B cell (primary cell): ENCODE measurements around the gene DDIT4. TPM values are rescaled to one million over a fixed set of nuclear protein-coding genes. Genes with fewer than 3 reads are reported as not detected.

Source experiments
- ATAC-seq: fragments of 200-7000 bp; cut with Tn5 transposase; one replicate; pipeline ENCODE4 v1.10.0; 2021; ENCODE audit warnings: low read depth, mild to moderate bottlenecking, moderate number of reproducible peaks, moderate library complexity
- CTCF ChIA-PET: fragments of 350-600 bp; sonication (Branson Sonifier 250); formaldehyde crosslinking; loops from one replicate; lab custom pipeline; 2021; ENCODE audit warnings: antibody characterized with exemption, inconsistent platforms; lab: Charles Lee
- POLR2A ChIA-PET: fragments of 350-600 bp; sonication (Branson Sonifier 250); formaldehyde crosslinking; loops from one replicate; lab custom pipeline; 2021; ENCODE audit warnings: antibody characterized with exemption; lab: Charles Lee
- DNase-seq: peaks from one replicate; pipeline ENCODE4 v3.0.0; 2013
- H2AFZ ChIP-seq: 2 replicates; pipeline ENCODE4 v1.6.1; 2012; ENCODE audit warnings: mild to moderate bottlenecking, low read depth, low read length; ENCODE audit not compliant: insufficient read depth, poor library complexity, severe bottlenecking
- H3K27ac ChIP-seq, 2 donors: 1 replicate in 1 of 2; 2 replicates in 1 of 2; pipeline ENCODE4 v1.5.1; 2012 to 2013; ENCODE audit warnings: low read length in 2 of 2, mild to moderate bottlenecking in 2 of 2, moderate library complexity in 1 of 2
- H3K27me3 ChIP-seq, 4 experiments: fragments of 200-600 bp in 1 of 4; sonication (generic) in 1 of 4; replicated peaks in 1 of 4; 1 replicate in 2 of 4; 2 replicates in 2 of 4; pipeline versions ENCODE4 v1.6.1 to v1.7.0; 2013 to 2016; ENCODE audit warnings: low read length in 3 of 4, mild to moderate bottlenecking in 2 of 4, mixed read lengths in 1 of 4, moderate library complexity in 1 of 4; ENCODE audit not compliant: insufficient read depth in 4 of 4, control insufficient read depth in 3 of 4; ENCODE audit errors: control extremely low read depth in 1 of 4
- H3K36me3 ChIP-seq, 2 experiments: replicated peaks in 1 of 2; 1 replicate in 1 of 2; 2 replicates in 1 of 2; pipeline versions ENCODE4 v1.6.1 to v1.7.1; 2013; ENCODE audit warnings: low read length in 1 of 2; ENCODE audit not compliant: insufficient read depth in 2 of 2, control insufficient read depth in 1 of 2; ENCODE audit errors: control extremely low read depth in 1 of 2, extremely low read depth in 1 of 2
- H3K4me1 ChIP-seq, 2 donors: fragments of 200-600 bp in 1 of 2; sonication (generic) in 1 of 2; 1 replicate in 1 of 2; 2 replicates in 1 of 2; pipeline versions ENCODE4 v1.5.1 to v1.6.1; 2013 to 2017; ENCODE audit warnings: low read length in 2 of 2; ENCODE audit not compliant: control insufficient read depth in 2 of 2, insufficient read depth in 2 of 2
- H3K4me2 ChIP-seq: replicated peaks from 2 replicates; pipeline ENCODE3; 2012; ENCODE audit warnings: mild to moderate bottlenecking, low read depth, low read length; ENCODE audit not compliant: poor library complexity, severe bottlenecking
- H3K4me3 ChIP-seq, 5 experiments: fragments of 200-600 bp in 1 of 5; sonication (generic) in 1 of 5; 1 replicate in 3 of 5; 2 replicates in 2 of 5; pipeline versions ENCODE4 v1.5.1 to v1.7.0; 2011 to 2016; ENCODE audit warnings: low read length in 4 of 5, mild to moderate bottlenecking in 4 of 5, low read depth in 2 of 5, control low read depth in 1 of 5, moderate library complexity in 1 of 5; ENCODE audit not compliant: insufficient read depth in 1 of 5; ENCODE audit errors: control extremely low read depth in 1 of 5, extremely low read depth in 1 of 5
- H3K79me2 ChIP-seq: fragments of 200-600 bp; sonication (generic); one replicate; pipeline ENCODE4 v1.6.0; 2016; ENCODE audit warnings: low read length; ENCODE audit not compliant: control insufficient read depth, insufficient read depth
- H3K9ac ChIP-seq: fragments of 200-600 bp; sonication (generic); 2 replicates; pipeline ENCODE4 v1.6.1; 2017; ENCODE audit warnings: mild to moderate bottlenecking, low read length, moderate library complexity
- H3K9me3 ChIP-seq, 3 donors: one replicate each; pipeline versions ENCODE4 v1.6.1 to v1.7.1; 2013; ENCODE audit warnings: low read length in 2 of 3; ENCODE audit not compliant: control insufficient read depth in 2 of 3, insufficient read depth in 1 of 3; ENCODE audit errors: control extremely low read depth in 1 of 3
- H4K20me1 ChIP-seq: 2 replicates; pipeline ENCODE4 v1.6.0; 2012; ENCODE audit warnings: mild to moderate bottlenecking, low read length; ENCODE audit not compliant: insufficient read depth, control insufficient read depth, poor library complexity, severe bottlenecking
- H3K27ac Mint-ChIP-seq: one replicate; pipeline ENCODE4 v1.8.0; 2021; ENCODE audit warnings: mixed read lengths
- H3K27me3 Mint-ChIP-seq: one replicate; pipeline ENCODE4 v1.8.0; 2021; ENCODE audit warnings: mixed read lengths
- H3K4me1 Mint-ChIP-seq: one replicate; pipeline ENCODE4 v1.8.0; 2021; ENCODE audit warnings: mixed read lengths
- H3K4me3 Mint-ChIP-seq: one replicate; pipeline ENCODE4 v1.8.0; 2021; ENCODE audit warnings: mixed read lengths
- H3K9me3 Mint-ChIP-seq: one replicate; pipeline ENCODE4 v1.8.0; 2022; ENCODE audit warnings: mixed read lengths; ENCODE audit not compliant: insufficient read depth
- EZH2 ChIP-seq: IDR thresholded peaks from 2 replicates; pipeline ENCODE4 v1.6.1; 2012; ENCODE audit warnings: borderline replicate concordance, low read depth, mild to moderate bottlenecking, moderate library complexity, low read length; ENCODE audit not compliant: insufficient read depth, poor library complexity, severe bottlenecking
- WGBS: methylation state at CpG from one replicate; pipeline ENCODE4 v1.1.5; 2013; ENCODE audit warnings: missing lambda C conversion rate; ENCODE audit not compliant: insufficient coverage; 5-methylcytosine and 5-hydroxymethylcytosine counted together
- intact Hi-C: fragments of 100-400 bp; cut with micrococcal nuclease; formaldehyde crosslinking; loops from one replicate; pipeline ENCODE4 v1.10.0; 2022
- polyA plus RNA-seq: library from polyadenylated mRNA; depleted of rRNA; stranded (reverse); fragments of >200 nt; gene quantifications from 2 replicates; pipeline ENCODE4 v1.2.3, GENCODE V29; 2012
- total RNA-seq, 2 donors: library from RNA; stranded (reverse); fragments of 120-200 nt in 1 of 2; gene quantifications; 1 replicate in 1 of 2; 2 replicates in 1 of 2; pipeline versions ENCODE4 v1.2.3 to v1.2.4, GENCODE V29; 2013 to 2022
- TF ChIP-seq, protein P1 (sequence below): fragments of 200-600 bp; IDR thresholded peaks from one replicate; pipeline ENCODE4 v1.8.0; 2022; ENCODE audit warnings: antibody characterized with exemption, mild to moderate bottlenecking

Gene DDIT4
- total and polyA plus RNA-seq, 2 donors (not counting 1 experiment from before 2014, with no cell fraction given) = 102 to 110 TPM

DNA sequence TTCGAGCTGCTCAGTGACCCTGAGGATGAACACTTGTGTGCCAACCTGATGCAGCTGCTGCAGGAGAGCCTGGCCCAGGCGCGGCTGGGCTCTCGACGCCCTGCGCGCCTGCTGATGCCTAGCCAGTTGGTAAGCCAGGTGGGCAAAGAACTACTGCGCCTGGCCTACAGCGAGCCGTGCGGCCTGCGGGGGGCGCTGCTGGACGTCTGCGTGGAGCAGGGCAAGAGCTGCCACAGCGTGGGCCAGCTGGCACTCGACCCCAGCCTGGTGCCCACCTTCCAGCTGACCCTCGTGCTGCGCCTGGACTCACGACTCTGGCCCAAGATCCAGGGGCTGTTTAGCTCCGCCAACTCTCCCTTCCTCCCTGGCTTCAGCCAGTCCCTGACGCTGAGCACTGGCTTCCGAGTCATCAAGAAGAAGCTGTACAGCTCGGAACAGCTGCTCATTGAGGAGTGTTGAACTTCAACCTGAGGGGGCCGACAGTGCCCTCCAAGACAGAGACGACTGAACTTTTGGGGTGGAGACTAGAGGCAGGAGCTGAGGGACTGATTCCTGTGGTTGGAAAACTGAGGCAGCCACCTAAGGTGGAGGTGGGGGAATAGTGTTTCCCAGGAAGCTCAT is 1.1 kb downstream of the DDIT4 start:
- H3K9me3 Mint-ChIP-seq = no peaks in the 10 kb centered on the region
- H3K27me3 Mint-ChIP-seq = no peaks in the 10 kb centered on the region
- H3K79me2 ChIP-seq = peaks cover 24% of the 10 kb centered on the region
- ATAC-seq = peak; percentile 11
- TF ChIP-seq, protein P1, sequence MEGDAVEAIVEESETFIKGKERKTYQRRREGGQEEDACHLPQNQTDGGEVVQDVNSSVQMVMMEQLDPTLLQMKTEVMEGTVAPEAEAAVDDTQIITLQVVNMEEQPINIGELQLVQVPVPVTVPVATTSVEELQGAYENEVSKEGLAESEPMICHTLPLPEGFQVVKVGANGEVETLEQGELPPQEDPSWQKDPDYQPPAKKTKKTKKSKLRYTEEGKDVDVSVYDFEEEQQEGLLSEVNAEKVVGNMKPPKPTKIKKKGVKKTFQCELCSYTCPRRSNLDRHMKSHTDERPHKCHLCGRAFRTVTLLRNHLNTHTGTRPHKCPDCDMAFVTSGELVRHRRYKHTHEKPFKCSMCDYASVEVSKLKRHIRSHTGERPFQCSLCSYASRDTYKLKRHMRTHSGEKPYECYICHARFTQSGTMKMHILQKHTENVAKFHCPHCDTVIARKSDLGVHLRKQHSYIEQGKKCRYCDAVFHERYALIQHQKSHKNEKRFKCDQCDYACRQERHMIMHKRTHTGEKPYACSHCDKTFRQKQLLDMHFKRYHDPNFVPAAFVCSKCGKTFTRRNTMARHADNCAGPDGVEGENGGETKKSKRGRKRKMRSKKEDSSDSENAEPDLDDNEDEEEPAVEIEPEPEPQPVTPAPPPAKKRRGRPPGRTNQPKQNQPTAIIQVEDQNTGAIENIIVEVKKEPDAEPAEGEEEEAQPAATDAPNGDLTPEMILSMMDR = peak; percentile 70
- TF ChIP-seq EZH2 = no peak
- peak overlapping the region; percentile 80 to 87 for H3K27ac ChIP-seq
- ChIA-PET POLR2A (interaction anchor here (0.5 to 5.9 kb wide), 17 partner anchors 9 to 62 kb away, joined by 3 to 73 read pairs (median 10); partner anchors contain the start of genes ANAPC16 and ASCC1), CTCF (interaction anchor here (0.6 to 5.5 kb wide), 33 partner anchors 9 to 225 kb away, joined by 3 to 132 read pairs (median 6); partner anchors contain the start of genes ANAPC16 and ASCC1)
- 24% methylated on average over 25 of the region's 26 CpGs for WGBS
- intact Hi-C loops = loop anchor here (1.0 to 10.0 kb wide), 3 partner anchors 60 to 1720 kb away; partner anchors contain the start of genes MCU and VCL
- H3K27ac Mint-ChIP-seq = peak overlapping the region; percentile 97
- no peaks in the 10 kb centered on the region for H3K27me3 ChIP-seq
- peak overlapping the region; percentile 91 to 99 (median 98) for H3K4me3 ChIP-seq
- peaks cover 0 to 15% of the 10 kb centered on the region in 2 experiments for H3K36me3 ChIP-seq
- peak overlapping the region; percentile 91 for H3K9ac ChIP-seq
- H4K20me1 ChIP-seq = peaks cover 25% of the 10 kb centered on the region
- H3K4me1 Mint-ChIP-seq = peaks cover 45% of the 10 kb centered on the region
- peak overlapping the region; percentile 92 for H3K4me2 ChIP-seq
- peak overlapping the region; percentile 98 for H3K4me3 Mint-ChIP-seq
- no peaks in the 10 kb centered on the region for H3K9me3 ChIP-seq
- peaks cover 22 to 33% of the 10 kb centered on the region in 2 donors for H3K4me1 ChIP-seq
- DNase-seq = peak; percentile 82
- H2AFZ ChIP-seq = peak overlapping the region; percentile 79
